NCI-H128 (cell line): ENCODE results near the gene WASL.

Source experiments
- DNase-seq: peaks from one replicate; lab custom pipeline; 2025; ENCODE audit not compliant: unreplicated experiment; lab: John Stamatoyannopoulos, UW

WASL gene

DNA sequence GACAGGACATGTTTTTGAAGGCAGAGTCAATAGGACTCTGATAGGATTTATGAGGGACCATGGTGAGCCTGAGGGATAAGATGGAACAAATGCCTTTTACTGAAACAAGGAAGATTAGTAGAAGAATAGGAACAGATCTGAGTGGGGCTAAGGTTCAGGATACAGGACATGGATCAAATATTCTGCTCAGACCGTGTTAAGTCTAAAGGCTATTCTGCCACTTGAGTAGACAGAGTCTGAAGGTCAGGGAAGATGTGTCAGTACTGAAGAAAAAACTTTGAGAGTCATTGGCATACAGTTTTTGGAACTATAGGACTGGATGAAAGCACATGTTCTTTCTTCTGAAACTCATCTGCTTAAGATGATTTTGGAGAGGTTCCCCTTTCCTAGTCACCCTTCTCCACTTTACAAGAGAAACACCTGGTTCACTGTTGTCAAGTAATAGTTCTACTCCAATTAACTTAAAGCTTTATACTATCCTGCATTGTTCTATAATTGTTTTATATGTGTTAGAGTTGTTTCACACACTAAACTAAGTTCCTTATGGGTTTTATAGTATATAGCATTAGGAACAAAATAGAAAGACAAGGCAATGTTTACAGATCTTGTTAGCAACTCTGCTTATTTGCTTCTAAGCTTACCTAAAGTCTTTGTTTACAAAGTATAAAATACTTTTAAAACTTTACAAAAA lies 43.4 kb downstream of the WASL start:
- no peak for DNase-seq

GRCh38 chr7:123695944-123696677 lies 52.7 kb downstream of the WASL start:
- DNase-seq: no peak

DNA sequence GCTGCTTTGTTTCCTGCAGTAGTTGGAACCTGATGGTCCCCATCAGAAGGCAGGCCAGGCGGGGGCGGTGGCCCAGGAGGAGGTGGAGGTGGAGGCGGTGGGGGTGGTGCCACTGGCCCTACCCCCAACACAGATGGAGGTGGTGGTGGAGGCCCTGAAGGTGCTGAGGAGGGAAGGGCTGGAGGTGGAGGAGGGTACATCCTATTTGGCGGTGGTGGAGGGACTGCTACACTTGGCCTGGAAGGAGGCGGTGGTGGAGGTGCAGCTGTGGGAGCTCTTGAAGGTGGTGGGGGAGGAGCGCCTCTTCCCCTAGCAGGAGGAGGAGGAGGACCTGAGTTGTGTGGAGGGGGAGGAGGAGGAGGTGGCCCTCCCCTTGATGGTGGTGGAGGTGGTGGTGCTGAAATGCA lies 56.3 kb downstream of the WASL start:
- no peak for DNase-seq

- DNase-seq: no peak
These were observed 58.3 kb downstream of the WASL start for GRCh38 chr7:123690550-123690949.

GRCh38 chr7:123689250-123689649 lies 59.6 kb downstream of the WASL start:
- DNase-seq: no peak

DNA sequence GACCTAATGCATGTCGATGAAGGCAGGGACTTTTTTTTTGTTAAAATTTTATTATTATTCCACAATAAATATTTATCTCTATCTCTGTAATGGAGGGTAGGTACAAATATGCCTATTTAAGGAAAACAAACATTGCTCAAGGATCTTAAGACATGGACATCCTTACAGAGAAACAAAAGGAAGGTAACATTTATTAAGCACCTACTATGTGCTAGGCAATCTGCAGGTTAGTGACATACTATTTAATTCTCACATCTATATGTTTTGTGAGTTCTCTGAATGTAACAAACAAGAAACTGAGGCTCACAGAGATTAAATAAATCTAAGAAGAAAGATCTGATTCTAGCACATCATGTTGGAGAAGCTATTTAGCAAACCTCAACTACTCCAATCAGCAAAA lies 61.1 kb downstream of the WASL start:
- no peak for DNase-seq

DNA sequence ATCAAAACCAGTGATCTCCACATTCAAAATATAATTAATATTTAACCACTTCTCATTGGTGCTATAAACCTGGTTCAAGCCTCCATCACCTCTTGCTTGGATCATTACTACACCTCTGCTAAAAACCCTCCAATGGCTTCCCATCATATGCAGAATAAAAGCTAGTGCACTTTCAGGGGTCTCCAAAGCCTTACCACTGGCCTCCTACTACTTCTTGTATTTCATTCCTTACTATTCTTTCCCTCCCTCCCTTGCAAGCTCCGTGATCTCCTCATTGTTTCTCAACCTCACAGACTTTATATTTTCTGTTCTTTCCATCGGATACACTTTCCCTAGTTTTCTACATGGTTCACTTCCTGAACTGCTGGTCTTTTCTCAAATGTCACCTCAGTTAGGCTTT lies 61.6 kb downstream of the WASL start:
- DNase-seq: no peak

GRCh38 chr7:123682690-123683089 lies 66.1 kb downstream of the WASL start:
- DNase-seq: no peak

DNA sequence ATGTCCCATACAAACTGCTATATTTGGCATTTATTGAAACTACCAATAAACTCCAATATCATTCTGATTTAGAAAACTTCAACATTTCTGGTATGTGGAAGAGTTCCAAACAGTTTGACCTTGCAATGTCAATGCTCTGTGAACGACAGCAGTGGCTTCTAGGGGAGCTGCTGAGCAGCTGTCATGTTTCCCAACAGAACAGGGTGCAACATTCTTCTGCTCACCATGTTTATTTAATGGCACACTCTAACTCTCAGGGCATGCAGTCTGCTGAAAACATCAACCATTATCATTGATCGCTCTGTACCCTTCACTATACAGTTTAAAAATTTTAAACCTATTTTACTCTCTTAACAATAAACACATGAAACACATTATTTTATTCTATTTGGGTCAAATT lies 67.2 kb downstream of the WASL start:
- DNase-seq: no peak

DNA sequence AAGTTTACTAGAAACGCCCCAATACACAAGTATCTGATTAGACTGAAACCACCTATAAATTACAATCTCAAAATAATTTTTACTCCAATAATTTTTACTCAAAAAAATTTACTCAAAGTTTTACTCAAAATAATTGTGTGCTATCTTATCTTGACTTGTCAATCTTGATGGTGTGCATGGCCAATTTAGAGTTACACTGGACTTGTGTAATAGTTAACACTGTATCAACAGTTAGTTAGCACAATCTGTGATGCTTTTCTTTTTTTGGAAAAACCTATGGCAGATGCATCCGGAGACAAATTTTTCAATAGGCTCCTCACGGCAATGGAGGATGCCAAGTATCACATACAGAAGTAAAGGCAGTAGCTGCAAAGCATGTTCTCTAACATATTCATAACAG lies 68.2 kb downstream of the WASL start:
- no peak for DNase-seq

GRCh38 chr7:123679614-123680013 lies 69.2 kb downstream of the WASL start:
- DNase-seq: no peak

- DNase-seq: no peak
These were observed 71.6 kb downstream of the WASL start for GRCh38 chr7:123677061-123677715.

DNA sequence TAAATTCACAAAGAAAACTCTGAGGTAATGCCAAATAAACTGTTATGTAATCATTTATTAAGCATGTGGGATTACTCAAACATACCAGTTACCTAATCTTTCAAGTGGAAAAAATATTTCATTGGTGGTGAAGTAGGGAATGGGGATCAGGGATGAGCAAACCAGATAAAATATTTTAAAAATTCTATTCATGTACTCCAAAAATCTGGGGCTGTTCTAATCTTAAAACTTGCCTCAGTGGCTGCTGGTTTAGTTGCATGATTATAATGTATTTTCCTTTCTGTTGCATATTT lies 73.7 kb downstream of the WASL start:
- no peak for DNase-seq

DNA sequence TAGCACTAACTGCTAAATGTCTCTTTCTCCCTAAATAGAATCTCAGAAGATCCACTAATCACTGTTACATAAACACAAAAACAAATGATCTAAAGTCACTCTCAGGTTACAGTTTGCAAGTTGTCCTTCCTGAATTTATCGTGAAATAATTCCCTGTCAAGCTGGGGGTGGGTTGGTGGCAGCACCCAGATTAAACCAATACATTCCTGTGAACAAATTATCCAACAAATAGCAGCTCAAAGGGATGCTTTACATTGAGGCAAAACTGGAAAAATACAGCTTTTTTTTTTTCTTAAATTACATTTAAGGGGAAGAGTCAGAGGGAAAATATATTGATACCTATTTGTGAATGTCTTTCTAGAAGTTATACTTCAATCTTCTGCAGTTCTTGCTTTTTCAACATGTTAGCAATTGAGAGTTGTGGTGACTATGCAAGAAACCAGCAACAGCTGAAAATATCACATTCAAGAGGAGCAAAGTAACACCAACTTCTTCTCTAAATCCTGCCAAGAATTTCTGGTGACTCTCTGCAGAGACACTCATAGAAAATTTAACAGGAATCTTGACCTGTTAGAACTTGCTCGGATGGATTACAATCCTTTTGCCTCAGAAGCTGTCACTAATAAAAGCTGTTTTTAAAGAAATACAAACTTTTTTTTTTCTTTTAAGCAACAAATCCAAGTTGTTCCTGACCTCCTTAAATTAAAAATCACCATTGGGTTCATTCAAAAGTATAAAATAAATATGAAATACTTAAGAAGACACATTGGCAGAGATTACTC lies 74.2 kb downstream of the WASL start:
- DNase-seq: no peak

GRCh38 chr7:123673752-123674398 lies 74.9 kb downstream of the WASL start:
- no peak for DNase-seq

DNA sequence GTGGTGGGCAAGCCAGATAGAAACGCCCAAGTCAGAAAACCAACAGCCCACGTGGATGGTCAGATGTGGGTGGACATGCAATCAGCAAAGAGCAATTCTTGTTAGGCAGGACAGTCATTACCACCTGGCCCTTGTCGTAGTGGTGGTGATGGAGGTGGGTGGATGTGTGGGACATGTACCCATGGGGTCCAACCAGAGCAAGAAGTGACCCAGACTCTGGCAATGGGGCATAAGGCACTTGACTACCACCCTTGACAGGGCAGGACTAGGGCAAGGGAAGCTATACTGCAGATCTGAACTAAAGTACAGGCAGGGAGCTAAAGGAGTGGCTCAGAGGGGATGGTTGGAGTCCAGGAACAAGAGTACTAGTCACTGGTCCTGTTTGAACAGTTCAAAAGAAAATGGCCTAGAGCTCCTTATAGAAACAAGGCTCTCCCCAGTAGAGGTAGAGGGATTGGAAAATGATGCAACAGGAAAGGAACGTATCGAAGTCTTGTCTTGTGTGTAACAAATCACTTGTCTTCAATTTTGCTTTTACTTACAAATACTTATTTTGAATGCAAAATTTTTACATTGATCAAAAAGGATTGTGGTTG lies 75.6 kb downstream of the WASL start:
- DNase-seq: no peak

DNA sequence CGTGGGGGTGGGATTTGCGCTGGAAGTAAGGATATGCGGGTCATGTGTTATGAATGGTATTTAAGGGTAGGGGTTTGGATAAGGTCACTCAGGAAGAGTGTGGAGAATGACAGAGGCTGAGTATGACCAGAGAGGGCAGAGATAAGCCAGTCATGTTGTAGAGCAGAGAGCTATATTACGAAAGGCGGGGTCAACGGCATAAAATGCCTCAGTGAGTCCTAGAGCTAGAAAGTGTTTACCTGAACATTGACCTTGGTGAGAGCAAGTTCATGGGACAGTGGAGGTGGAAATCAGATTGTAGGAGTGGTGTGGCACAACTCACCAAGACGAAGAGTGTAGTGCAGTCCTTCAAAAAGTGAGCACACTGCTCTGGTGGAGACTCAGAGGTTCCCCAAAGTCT lies 79.3 kb downstream of the WASL start:
- DNase-seq: no peak

DNA sequence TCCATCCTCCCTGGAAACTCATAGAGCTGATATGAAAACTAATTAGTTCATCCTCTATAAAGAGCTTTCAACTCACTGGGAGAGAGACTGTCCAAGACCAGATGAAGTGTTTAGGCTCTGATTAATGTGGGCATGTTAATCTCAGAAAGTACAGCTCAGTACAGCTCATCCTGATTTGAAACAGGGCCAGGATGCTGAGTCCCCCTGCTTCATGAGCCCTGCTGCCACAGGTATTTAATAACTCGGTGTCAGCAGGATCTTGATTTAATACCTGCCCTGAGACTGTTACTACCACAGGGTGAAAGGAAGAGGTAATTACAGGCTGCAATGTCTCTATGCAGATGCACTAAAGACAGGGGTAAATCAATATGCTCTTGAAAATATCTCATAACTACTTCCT lies 82.3 kb downstream of the WASL start:
- no peak for DNase-seq

- no peak for DNase-seq
These were observed 82.9 kb downstream of the WASL start for GRCh38 chr7:123665896-123666295.

- DNase-seq: no peak
These were observed 83.6 kb downstream of the WASL start for GRCh38 chr7:123665157-123665556.

DNA sequence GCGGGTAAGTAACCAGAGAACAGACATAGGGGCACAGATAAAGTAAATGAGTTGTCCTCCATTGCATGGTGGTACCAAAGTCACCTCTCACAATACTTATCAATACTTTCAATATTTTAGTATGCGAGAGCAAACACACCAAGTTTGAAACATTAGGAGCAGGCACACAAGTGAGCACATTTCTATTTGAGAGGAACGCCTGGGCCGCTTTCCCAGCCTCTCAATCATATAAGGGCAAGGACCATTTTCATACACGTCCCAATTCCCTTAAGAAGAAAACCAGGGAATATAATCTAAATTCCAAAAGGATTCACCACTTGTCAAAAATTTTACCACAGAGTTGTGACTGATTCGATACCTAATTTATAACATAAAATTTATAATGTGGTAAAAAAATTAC lies 85.6 kb downstream of the WASL start:
- no peak for DNase-seq
